GM12874 (cell line): ENCODE data around the gene FEZF1.

Experiments used
- TF ChIP-seq, protein P1 (sequence below): IDR thresholded peaks from 2 replicates; pipeline ENCODE4 v1.5.1; 2011; ENCODE audit warnings: low read depth, mild to moderate bottlenecking, control low read depth, low read length, moderate library complexity; ENCODE audit not compliant: insufficient read depth

Gene FEZF1

DNA sequence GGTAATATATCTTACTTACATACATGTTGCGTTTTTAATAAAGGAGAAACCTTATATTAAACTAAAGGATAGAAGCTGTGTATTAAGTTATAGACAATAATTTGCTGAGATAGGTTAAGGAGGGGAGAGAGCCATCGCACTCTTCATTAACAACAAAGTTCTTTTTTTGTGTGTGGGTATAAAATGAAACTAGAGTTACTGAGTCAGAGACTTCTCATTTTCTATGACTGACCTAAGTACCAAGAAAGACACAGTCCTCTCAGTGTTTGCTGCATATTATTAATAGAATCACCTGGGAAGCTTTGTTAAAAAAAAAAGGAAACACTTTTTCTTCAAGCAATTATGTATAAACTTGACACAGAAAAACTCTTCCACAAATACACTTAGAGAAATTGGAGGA lies 31.4 kb downstream of the FEZF1 start:
- TF ChIP-seq, protein P1, sequence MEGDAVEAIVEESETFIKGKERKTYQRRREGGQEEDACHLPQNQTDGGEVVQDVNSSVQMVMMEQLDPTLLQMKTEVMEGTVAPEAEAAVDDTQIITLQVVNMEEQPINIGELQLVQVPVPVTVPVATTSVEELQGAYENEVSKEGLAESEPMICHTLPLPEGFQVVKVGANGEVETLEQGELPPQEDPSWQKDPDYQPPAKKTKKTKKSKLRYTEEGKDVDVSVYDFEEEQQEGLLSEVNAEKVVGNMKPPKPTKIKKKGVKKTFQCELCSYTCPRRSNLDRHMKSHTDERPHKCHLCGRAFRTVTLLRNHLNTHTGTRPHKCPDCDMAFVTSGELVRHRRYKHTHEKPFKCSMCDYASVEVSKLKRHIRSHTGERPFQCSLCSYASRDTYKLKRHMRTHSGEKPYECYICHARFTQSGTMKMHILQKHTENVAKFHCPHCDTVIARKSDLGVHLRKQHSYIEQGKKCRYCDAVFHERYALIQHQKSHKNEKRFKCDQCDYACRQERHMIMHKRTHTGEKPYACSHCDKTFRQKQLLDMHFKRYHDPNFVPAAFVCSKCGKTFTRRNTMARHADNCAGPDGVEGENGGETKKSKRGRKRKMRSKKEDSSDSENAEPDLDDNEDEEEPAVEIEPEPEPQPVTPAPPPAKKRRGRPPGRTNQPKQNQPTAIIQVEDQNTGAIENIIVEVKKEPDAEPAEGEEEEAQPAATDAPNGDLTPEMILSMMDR = no peak

DNA sequence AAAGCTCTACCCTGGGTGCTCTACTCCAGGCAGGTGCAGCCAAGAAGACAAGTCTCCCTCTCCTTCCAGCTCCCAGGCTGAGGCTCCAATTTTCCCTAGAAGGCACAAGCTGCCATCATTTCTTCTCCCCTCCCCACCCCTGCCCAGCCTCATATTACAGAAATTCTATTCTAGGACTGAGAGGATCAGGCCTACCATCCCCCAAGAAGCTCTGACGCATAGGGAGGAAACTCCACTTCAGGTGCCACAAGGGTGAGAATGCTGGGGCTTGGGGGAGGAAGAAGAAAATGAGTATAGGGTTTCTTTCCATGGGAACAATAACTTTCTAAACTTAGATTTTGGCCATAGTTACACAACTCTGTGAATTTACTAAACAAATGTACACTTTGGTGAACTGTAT lies 35.3 kb downstream of the FEZF1 start:
- TF ChIP-seq, protein P1 = no peak

DNA sequence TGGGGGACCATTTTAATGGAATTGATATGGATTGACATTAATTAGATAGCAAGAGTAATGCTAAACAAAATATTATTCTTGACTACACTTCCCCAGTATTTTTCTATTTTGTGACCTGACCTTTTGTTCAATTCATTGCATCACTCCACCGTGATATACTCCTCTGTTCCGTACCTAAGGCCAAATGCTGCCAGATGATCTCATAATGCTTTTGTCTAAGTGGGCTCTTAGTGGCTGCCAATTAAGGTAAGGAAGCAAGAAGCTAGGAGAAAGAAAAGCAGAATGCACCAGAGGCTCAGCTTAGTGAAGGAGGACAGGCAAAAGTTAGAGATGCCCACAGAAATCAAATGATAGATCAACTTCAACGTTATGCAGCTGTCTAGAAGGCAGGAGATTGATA lies 36.4 kb downstream of the FEZF1 start:
- TF ChIP-seq, protein P1 = no peak

DNA sequence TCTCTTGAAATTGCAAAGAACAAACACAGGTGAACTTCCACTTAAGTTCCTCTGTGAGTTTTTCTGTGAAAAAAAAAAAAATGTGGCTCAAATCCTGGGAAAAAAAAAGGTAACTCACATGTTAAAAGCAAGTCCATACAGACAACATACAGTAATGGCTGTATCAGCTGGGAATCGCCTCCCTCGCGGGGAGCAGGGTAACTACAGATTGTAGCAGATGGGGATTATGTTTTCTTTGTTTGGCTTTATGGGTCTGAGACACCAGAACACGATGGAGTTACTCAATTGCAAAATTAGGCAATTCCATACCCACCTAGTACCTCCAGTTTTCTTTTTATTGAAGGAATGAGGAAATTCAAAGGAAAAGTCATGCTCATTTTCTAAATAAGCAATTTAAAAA lies 42.3 kb downstream of the FEZF1 start:
- TF ChIP-seq, protein P1 = no peak

DNA sequence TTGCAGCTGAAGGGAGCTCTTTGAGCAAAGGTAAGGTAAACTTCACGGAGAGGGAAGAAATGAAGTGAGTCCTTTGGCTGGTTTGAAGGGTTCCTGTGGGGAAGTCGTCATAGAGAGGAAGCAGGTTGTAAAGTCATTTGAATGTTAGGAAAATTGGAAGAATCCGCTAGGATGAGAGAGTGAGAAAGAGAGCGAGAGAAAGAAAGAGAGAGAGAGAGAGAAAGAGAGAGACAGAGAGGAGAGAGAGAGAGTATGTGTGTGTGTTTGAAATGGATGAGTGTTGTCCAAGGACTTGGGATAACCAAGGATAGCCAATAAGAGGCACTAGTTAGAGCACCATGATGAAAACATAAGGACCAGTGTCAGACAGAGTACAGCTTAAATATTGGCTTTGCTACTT lies 43.1 kb downstream of the FEZF1 start:
- TF ChIP-seq, protein P1 = no peak

DNA sequence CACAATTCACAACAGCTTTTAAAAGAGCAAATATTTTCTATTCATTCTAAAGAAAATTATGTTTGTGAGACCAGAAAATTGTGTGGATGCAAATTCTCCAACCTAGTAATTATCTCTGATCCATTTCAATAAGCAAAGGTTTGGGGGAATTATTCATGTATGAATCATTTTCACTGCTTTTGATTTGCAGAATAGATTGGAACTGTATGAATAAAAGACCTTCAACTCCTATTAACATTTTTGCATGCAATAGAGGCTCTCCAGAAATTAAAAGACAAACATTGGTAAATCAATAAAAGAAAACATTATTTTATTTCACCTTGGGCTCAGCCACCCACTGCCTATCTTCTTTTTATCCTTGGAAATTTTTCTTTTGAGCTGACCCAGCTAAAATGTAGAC lies 43.5 kb downstream of the FEZF1 start:
- TF ChIP-seq, protein P1 = no peak

DNA sequence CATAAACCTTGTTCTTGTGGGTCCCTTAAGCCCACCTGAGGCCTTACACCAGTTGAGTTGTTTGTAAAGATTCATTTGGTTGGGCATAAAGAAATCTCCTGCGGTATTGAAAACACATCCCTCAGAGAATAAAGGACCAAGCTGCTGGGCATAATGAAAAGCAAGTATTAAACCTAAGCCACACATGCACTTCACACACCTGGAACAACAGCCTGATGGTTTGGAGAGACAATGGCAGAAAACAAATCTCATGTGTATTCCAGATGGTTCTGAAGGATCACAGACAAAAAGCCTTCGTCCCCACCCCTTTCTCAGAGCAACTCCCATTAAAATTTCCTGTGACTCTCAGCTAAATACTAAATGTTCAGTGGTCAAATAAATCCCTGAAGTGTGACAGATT lies 44.2 kb downstream of the FEZF1 start:
- TF ChIP-seq, protein P1 = no peak

DNA sequence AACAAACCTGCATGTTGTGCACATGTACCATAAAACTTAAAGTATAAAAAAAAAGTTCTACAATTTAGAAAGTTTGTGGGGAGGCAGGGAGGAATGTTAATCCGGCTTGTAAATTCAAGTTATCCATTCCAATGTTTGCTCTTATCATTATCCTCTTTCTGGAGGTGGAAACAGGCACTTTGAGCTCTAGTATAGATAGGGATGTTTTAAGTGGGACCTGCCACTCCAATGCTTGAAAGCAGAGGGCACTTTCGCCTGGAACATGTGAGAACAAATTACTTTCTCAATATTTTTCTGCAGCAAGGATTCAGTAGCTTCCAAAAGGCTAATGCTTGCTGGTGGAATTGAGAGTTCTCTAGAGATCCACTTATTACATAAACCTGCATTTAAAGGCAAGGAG lies 45.6 kb downstream of the FEZF1 start:
- TF ChIP-seq, protein P1 = no peak
